Mammary epithelial cell (primary cell): ENCODE results near the gene AKR1A1.

Source experiments
- CTCF ChIP-seq, 2 donors: IDR thresholded peaks in 1 of 2; conservative IDR thresholded peaks in 1 of 2; 2 replicates each; pipeline ENCODE4 v1.5.1; 2011 to 2012; ENCODE audit warnings: inconsistent platforms in 2 of 2, low read length in 2 of 2, mild to moderate bottlenecking in 2 of 2, control low read depth in 1 of 2, low read depth in 1 of 2; ENCODE audit not compliant: insufficient read depth in 1 of 2; ENCODE audit errors: extremely low read depth in 1 of 2
- EZH2 ChIP-seq: IDR thresholded peaks from 2 replicates; pipeline ENCODE4 v1.6.1; 2012; ENCODE audit warnings: low read length, inconsistent platforms, borderline replicate concordance

GRCh38 chr1:45610589-45611226 is 60.1 kb downstream of the AKR1A1 start:
- TF ChIP-seq CTCF (conservative IDR thresholded peaks at IDR 0.05 in 1 of 2, IDR thresholded peaks at IDR 0.05 in 1 of 2; ENCODE audit: extremely low read depth in 1 of 2, insufficient read depth in 1 of 2, low read depth in 1 of 2, low read length in 2 of 2) (no peak), EZH2 (no peak)
